PC-3 (cell line): ENCODE results near the gene HHIPL2.
A peak's percentile ranks its signal among the peaks of the same experiment; 100 is the strongest.

Source experiments
- CTCF ChIP-seq: fragments of 300-600 bp; sonication (generic); conservative IDR thresholded peaks from 2 replicates; pipeline ENCODE4 v1.5.1; 2017; ENCODE audit warnings: antibody characterized with exemption, low read depth, mild to moderate bottlenecking, low read length
- EZH2 ChIP-seq: fragments of 300-600 bp; sonication (generic); IDR thresholded peaks from one replicate; pipeline ENCODE4 v1.6.1; 2017; ENCODE audit warnings: antibody characterized with exemption, mild to moderate bottlenecking, low read length; ENCODE audit not compliant: unreplicated experiment

GRCh38 chr1:222543817-222544216 is 4.1 kb downstream of the HHIPL2 start:
- TF ChIP-seq CTCF = peak; percentile 38
- TF ChIP-seq EZH2 = no peak
